ENCODE data around the gene LGALS16.

The LGALS16 gene

DNA sequence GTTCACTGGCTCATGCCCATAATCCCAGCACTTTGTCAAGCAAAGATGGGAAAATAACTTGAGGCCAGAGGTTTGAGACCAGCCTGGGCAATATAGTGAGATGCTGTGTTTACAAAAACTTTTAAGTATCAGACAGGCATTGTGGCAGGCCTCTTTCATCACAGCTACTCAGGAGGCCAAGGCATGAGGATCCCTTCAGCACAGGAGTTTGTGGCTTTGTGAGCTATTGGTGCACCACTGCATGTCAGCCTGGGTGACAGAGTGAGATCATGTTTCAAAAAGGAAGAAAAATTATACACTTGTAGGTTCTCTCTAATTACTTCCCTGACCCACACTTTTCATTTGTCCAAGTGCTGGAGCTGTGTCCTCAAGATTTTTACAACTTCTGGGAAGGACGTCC is 37.1 kb downstream of the LGALS16 start:
- H3K4me2 ChIP-seq (ENCODE audit: low read length, poor library complexity, severe bottlenecking) = no peak overlapping the region
- peaks cover 6% of the 10 kb centered on the region for H3K9me3 ChIP-seq (ENCODE audit: control insufficient read depth, low read length)
- H3K36me3 ChIP-seq (ENCODE audit: control insufficient read depth in 1 of 2, insufficient read depth in 2 of 2, low read depth in 1 of 2, low read length in 2 of 2) = no peaks in the 10 kb centered on the region
- H2AK5ac ChIP-seq (ENCODE audit: low read length, severe bottlenecking) = no peak overlapping the region
- no peak overlapping the region for H3K9ac ChIP-seq (ENCODE audit: low read length)
- H4K91ac ChIP-seq (ENCODE audit: low read length) = no peak overlapping the region
- no peak overlapping the region for H2BK120ac ChIP-seq (ENCODE audit: low read depth, low read length)
- H3K27me3 ChIP-seq (ENCODE audit: control insufficient read depth in 1 of 2, insufficient read depth in 1 of 2, low read length in 2 of 2) = peaks cover 0 to 18% of the 10 kb centered on the region in 2 experiments
- H2AFZ ChIP-seq (ENCODE audit: low read depth, low read length) = no peak overlapping the region
- no peak overlapping the region for H3K23ac ChIP-seq (ENCODE audit: low read length in 2 of 2)
- H2BK15ac ChIP-seq (ENCODE audit: low read depth, poor library complexity, severe bottlenecking) = no peak overlapping the region
- H3K14ac ChIP-seq (ENCODE audit: low read length in 2 of 2) = no peak overlapping the region
- H3K4me1 ChIP-seq (ENCODE audit: control insufficient read depth, insufficient read depth, low read depth, low read length) = no peaks in the 10 kb centered on the region
- no peak overlapping the region for H4K8ac ChIP-seq (ENCODE audit: low read length)
- no peak for DNase-seq
- no peak overlapping the region for H2BK12ac ChIP-seq (ENCODE audit: low read length in 2 of 2)
- no peak overlapping the region for H3K4me3 ChIP-seq (ENCODE audit: insufficient read depth in 1 of 2, low read depth in 1 of 2, low read length in 2 of 2)
- WGBS = 86% methylated on average over 1 of the region's 1 CpG
- no peak overlapping the region for H3K4ac ChIP-seq (ENCODE audit: low read depth in 1 of 2, low read length in 2 of 2)
- no peak overlapping the region for H3K18ac ChIP-seq (ENCODE audit: low read depth in 1 of 2, low read length in 2 of 2)
- H3K79me1 ChIP-seq (replicated peaks; ENCODE audit: low read length, poor library complexity, severe bottlenecking) = no peaks in the 10 kb centered on the region
- no peak overlapping the region for H3K27ac ChIP-seq (ENCODE audit: low read length, poor library complexity, severe bottlenecking)
- H2BK5ac ChIP-seq (ENCODE audit: low read depth, low read length, poor library complexity, severe bottlenecking) = no peak overlapping the region

DNA sequence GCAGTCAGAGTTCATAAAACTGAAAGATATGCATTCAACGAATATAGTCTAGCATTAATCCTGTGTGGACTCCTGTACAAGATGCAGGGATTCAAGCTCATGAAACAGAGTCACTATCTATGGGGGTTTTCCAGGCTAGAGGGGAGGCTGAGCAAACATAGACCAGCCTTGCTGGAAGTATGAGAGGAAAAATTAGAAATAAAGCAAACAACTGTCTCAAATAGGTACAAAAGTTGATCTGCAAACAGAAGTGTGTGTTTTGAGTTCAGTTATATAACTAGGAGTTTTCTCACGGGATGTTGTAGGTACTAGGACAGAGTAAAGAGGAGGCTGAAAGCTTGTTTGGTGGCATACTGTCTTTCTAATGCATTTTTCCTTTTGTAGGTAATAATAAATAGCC is 40.0 kb downstream of the LGALS16 start:
- 57% methylated on average over 2 of the region's 2 CpGs for WGBS
- H2BK5ac ChIP-seq (ENCODE audit: low read depth, low read length, poor library complexity, severe bottlenecking) = no peak overlapping the region
- H3K9me3 ChIP-seq (ENCODE audit: control insufficient read depth, low read length) = no peaks in the 10 kb centered on the region
- no peak overlapping the region for H4K91ac ChIP-seq (ENCODE audit: low read length)
- H3K4me2 ChIP-seq (ENCODE audit: low read length, poor library complexity, severe bottlenecking) = no peak overlapping the region
- no peak overlapping the region for H3K9ac ChIP-seq (ENCODE audit: low read length)
- no peak overlapping the region for H3K4me3 ChIP-seq (ENCODE audit: insufficient read depth in 1 of 2, low read depth in 1 of 2, low read length in 2 of 2)
- H3K4me1 ChIP-seq (ENCODE audit: control insufficient read depth, insufficient read depth, low read depth, low read length) = no peaks in the 10 kb centered on the region
- no peak overlapping the region for H4K8ac ChIP-seq (ENCODE audit: low read length)
- no peak overlapping the region for H2AFZ ChIP-seq (ENCODE audit: low read depth, low read length)
- no peak overlapping the region for H3K14ac ChIP-seq (ENCODE audit: low read length in 2 of 2)
- H3K23ac ChIP-seq (ENCODE audit: low read length in 2 of 2) = no peak overlapping the region
- H2BK120ac ChIP-seq (ENCODE audit: low read depth, low read length) = no peak overlapping the region
- no peak overlapping the region for H3K27ac ChIP-seq (ENCODE audit: low read length, poor library complexity, severe bottlenecking)
- no peaks in the 10 kb centered on the region for H3K79me1 ChIP-seq (replicated peaks; ENCODE audit: low read length, poor library complexity, severe bottlenecking)
- no peak overlapping the region for H2BK12ac ChIP-seq (ENCODE audit: low read length in 2 of 2)
- no peak for DNase-seq
- H3K18ac ChIP-seq (ENCODE audit: low read depth in 1 of 2, low read length in 2 of 2) = no peak overlapping the region
- H3K36me3 ChIP-seq (ENCODE audit: control insufficient read depth in 1 of 2, insufficient read depth in 2 of 2, low read depth in 1 of 2, low read length in 2 of 2) = no peaks in the 10 kb centered on the region
- no peak overlapping the region for H3K4ac ChIP-seq (ENCODE audit: low read depth in 1 of 2, low read length in 2 of 2)
- no peak overlapping the region for H2BK15ac ChIP-seq (ENCODE audit: low read depth, poor library complexity, severe bottlenecking)
- no peak overlapping the region for H2AK5ac ChIP-seq (ENCODE audit: low read length, severe bottlenecking)
- peaks cover 0 to 26% of the 10 kb centered on the region in 2 experiments for H3K27me3 ChIP-seq (ENCODE audit: control insufficient read depth in 1 of 2, insufficient read depth in 1 of 2, low read length in 2 of 2)

DNA sequence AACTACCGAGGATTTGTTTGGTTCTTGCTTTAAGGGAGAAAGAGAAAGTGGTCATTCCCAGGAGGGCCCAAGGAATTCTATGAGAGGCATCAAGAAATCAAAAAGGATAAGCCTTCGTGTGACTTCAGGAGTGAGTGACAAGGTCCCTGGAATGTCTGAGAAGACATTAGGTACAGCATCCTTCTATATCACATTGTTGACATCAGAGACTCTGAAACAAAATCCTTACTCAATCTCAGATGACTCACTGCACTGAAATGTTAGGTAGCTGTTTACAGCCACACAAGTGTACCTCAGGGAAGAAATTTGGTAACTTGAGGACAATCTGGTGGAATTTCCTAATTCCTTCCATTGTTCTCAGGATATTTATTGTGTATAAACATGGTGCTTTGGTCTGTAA is 40.7 kb downstream of the LGALS16 start:
- Histone ChIP-seq H3K36me3 (ENCODE audit: control insufficient read depth in 1 of 2, insufficient read depth in 2 of 2, low read depth in 1 of 2, low read length in 2 of 2) (no peaks in the 10 kb centered on the region), H3K4me2 (ENCODE audit: low read length, poor library complexity, severe bottlenecking) (no peak overlapping the region), H3K23ac (ENCODE audit: low read length in 2 of 2) (no peak overlapping the region), H3K27ac (ENCODE audit: low read length, poor library complexity, severe bottlenecking) (no peak overlapping the region), H3K4ac (ENCODE audit: low read depth in 1 of 2, low read length in 2 of 2) (no peak overlapping the region), H2BK5ac (ENCODE audit: low read depth, low read length, poor library complexity, severe bottlenecking) (no peak overlapping the region), H3K9ac (ENCODE audit: low read length) (no peak overlapping the region), H4K91ac (ENCODE audit: low read length) (no peak overlapping the region), H3K18ac (ENCODE audit: low read depth in 1 of 2, low read length in 2 of 2) (no peak overlapping the region), H3K79me1 (replicated peaks; ENCODE audit: low read length, poor library complexity, severe bottlenecking) (no peaks in the 10 kb centered on the region), H2BK120ac (ENCODE audit: low read depth, low read length) (no peak overlapping the region), H2AFZ (ENCODE audit: low read depth, low read length) (no peak overlapping the region), H3K14ac (ENCODE audit: low read length in 2 of 2) (no peak overlapping the region), H2BK12ac (ENCODE audit: low read length in 2 of 2) (no peak overlapping the region), H3K4me1 (ENCODE audit: control insufficient read depth, insufficient read depth, low read depth, low read length) (no peaks in the 10 kb centered on the region), H3K9me3 (ENCODE audit: control insufficient read depth, low read length) (no peaks in the 10 kb centered on the region), H3K27me3 (ENCODE audit: control insufficient read depth in 1 of 2, insufficient read depth in 1 of 2, low read length in 2 of 2) (peaks cover 0 to 32% of the 10 kb centered on the region in 2 experiments), H2BK15ac (ENCODE audit: low read depth, poor library complexity, severe bottlenecking) (no peak overlapping the region), H2AK5ac (ENCODE audit: low read length, severe bottlenecking) (no peak overlapping the region), H4K8ac (ENCODE audit: low read length) (no peak overlapping the region), H3K4me3 (ENCODE audit: insufficient read depth in 1 of 2, low read depth in 1 of 2, low read length in 2 of 2) (no peak overlapping the region)
- 70% methylated on average over 2 of the region's 2 CpGs for WGBS
- no peak for DNase-seq

DNA sequence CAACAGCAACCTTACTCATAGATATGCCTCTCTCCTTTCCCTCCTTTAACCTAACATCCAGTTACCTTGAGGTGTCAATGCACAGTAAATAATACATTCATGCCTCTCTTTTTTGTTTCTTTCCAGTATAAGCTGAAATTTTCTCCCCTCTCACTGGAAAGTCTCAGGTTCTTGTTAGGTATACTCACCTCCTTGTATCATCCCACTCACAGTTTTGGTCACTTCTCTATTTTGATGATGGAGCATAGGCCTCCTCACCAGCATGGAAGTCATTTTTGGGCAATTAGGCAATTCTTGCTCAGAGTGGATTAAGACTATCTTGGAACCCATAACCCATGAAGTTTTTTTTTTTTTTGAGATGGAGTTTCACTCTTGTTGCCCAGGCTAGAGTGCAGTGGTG is 42.8 kb downstream of the LGALS16 start:
- no peak overlapping the region for H2BK12ac ChIP-seq (ENCODE audit: low read length in 2 of 2)
- no peaks in the 10 kb centered on the region for H3K36me3 ChIP-seq (ENCODE audit: control insufficient read depth in 1 of 2, insufficient read depth in 2 of 2, low read depth in 1 of 2, low read length in 2 of 2)
- H2AK5ac ChIP-seq (ENCODE audit: low read length, severe bottlenecking) = no peak overlapping the region
- no peak overlapping the region for H2BK5ac ChIP-seq (ENCODE audit: low read depth, low read length, poor library complexity, severe bottlenecking)
- no peak overlapping the region for H3K14ac ChIP-seq (ENCODE audit: low read length in 2 of 2)
- H3K79me1 ChIP-seq (replicated peaks; ENCODE audit: low read length, poor library complexity, severe bottlenecking) = no peaks in the 10 kb centered on the region
- no peak overlapping the region for H3K4me2 ChIP-seq (ENCODE audit: low read length, poor library complexity, severe bottlenecking)
- no peaks in the 10 kb centered on the region for H3K9me3 ChIP-seq (ENCODE audit: control insufficient read depth, low read length)
- H3K9ac ChIP-seq (ENCODE audit: low read length) = no peak overlapping the region
- H3K18ac ChIP-seq (ENCODE audit: low read depth in 1 of 2, low read length in 2 of 2) = no peak overlapping the region
- no peak overlapping the region for H3K4me3 ChIP-seq (ENCODE audit: insufficient read depth in 1 of 2, low read depth in 1 of 2, low read length in 2 of 2)
- no peak overlapping the region for H4K91ac ChIP-seq (ENCODE audit: low read length)
- H3K23ac ChIP-seq (ENCODE audit: low read length in 2 of 2) = no peak overlapping the region
- no peak overlapping the region for H3K4ac ChIP-seq (ENCODE audit: low read depth in 1 of 2, low read length in 2 of 2)
- H3K4me1 ChIP-seq (ENCODE audit: control insufficient read depth, insufficient read depth, low read depth, low read length) = no peaks in the 10 kb centered on the region
- no peak overlapping the region for H2BK120ac ChIP-seq (ENCODE audit: low read depth, low read length)
- peaks cover 0 to 42% of the 10 kb centered on the region in 2 experiments for H3K27me3 ChIP-seq (ENCODE audit: control insufficient read depth in 1 of 2, insufficient read depth in 1 of 2, low read length in 2 of 2)
- H2AFZ ChIP-seq (ENCODE audit: low read depth, low read length) = no peak overlapping the region
- DNase-seq = no peak
- H4K8ac ChIP-seq (ENCODE audit: low read length) = no peak overlapping the region
- H2BK15ac ChIP-seq (ENCODE audit: low read depth, poor library complexity, severe bottlenecking) = no peak overlapping the region
- H3K27ac ChIP-seq (ENCODE audit: low read length, poor library complexity, severe bottlenecking) = no peak overlapping the region
